Glutamatergic neuron (in vitro differentiated cells): ENCODE data around the gene ARPP21. TPM values are rescaled to one million over a fixed set of nuclear protein-coding genes. Genes with fewer than 3 reads are reported as not detected.

ENCODE experiments used
- DNase-seq: peaks from one replicate; pipeline ENCODE4 v3.0.0; 2022
- H3K27ac Mint-ChIP-seq: one replicate; pipeline ENCODE4 v1.8.0; 2020; ENCODE audit warnings: mild to moderate bottlenecking, mixed read lengths, inconsistent platforms; ENCODE audit not compliant: unreplicated experiment
- H3K27me3 Mint-ChIP-seq: one replicate; pipeline ENCODE4 v1.8.0; 2020; ENCODE audit warnings: mild to moderate bottlenecking, moderate library complexity, mixed read lengths, inconsistent platforms; ENCODE audit not compliant: unreplicated experiment
- H3K36me3 Mint-ChIP-seq: one replicate; pipeline ENCODE4 v1.8.0; 2020; ENCODE audit warnings: mild to moderate bottlenecking, mixed read lengths, inconsistent platforms; ENCODE audit not compliant: unreplicated experiment
- H3K4me1 Mint-ChIP-seq: one replicate; pipeline ENCODE4 v1.8.0; 2020; ENCODE audit warnings: mild to moderate bottlenecking, low read depth, mixed read lengths, inconsistent platforms; ENCODE audit not compliant: unreplicated experiment
- H3K4me3 Mint-ChIP-seq: one replicate; pipeline ENCODE4 v1.8.0; 2020; ENCODE audit warnings: mild to moderate bottlenecking, mixed read lengths, inconsistent platforms; ENCODE audit not compliant: unreplicated experiment
- H3K9me3 Mint-ChIP-seq: one replicate; pipeline ENCODE4 v1.8.0; 2020; ENCODE audit warnings: mild to moderate bottlenecking, moderate library complexity, mixed read lengths, inconsistent platforms; ENCODE audit not compliant: unreplicated experiment
- total RNA-seq: library from RNA; stranded (reverse); fragmentation: NEBNext Ultra II Directional; extraction: Animal tissue kit (Norgen Biotek cat#: 25700); gene quantifications from one replicate; pipeline ENCODE4 v1.2.1, GENCODE V29; 2021; ENCODE audit not compliant: unreplicated experiment
- TF ChIP-seq, protein P1 (sequence below): fragments of 200-600 bp; sonication (generic); IDR thresholded peaks from one replicate; pipeline ENCODE4 v1.5.0; 2021; ENCODE audit not compliant: partially characterized antibody, unreplicated experiment

The ARPP21 gene
- total RNA-seq, 1 donor from 2014 or later, result 10.3 TPM

DNA sequence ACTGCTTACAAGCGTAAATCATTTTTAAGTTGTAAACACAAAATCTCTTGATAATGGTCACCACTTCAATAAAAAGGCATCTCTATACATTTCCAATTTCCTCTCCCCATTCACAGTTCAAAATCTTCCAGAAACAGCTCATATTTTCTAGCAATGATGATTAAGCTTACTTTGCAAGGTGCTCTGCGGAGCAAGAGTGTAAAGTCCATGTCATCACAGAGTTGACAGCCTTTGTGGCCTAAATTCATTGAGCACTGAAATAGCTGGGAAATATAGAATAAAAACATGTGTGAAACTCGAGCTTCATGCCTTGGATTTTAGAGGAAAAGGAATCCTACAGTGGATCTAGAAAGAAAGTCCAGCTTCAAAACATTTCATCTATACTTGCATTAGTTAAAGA is 41.8 kb upstream of the ARPP21 start:
- Mint-ChIP-seq H3K9me3 (no peaks in the 10 kb centered on the region), H3K27ac (no peak overlapping the region), H3K36me3 (no peaks in the 10 kb centered on the region), H3K4me3 (no peak overlapping the region), H3K27me3 (no peaks in the 10 kb centered on the region), H3K4me1 (peaks cover 9% of the 10 kb centered on the region)
- TF ChIP-seq, protein P1, sequence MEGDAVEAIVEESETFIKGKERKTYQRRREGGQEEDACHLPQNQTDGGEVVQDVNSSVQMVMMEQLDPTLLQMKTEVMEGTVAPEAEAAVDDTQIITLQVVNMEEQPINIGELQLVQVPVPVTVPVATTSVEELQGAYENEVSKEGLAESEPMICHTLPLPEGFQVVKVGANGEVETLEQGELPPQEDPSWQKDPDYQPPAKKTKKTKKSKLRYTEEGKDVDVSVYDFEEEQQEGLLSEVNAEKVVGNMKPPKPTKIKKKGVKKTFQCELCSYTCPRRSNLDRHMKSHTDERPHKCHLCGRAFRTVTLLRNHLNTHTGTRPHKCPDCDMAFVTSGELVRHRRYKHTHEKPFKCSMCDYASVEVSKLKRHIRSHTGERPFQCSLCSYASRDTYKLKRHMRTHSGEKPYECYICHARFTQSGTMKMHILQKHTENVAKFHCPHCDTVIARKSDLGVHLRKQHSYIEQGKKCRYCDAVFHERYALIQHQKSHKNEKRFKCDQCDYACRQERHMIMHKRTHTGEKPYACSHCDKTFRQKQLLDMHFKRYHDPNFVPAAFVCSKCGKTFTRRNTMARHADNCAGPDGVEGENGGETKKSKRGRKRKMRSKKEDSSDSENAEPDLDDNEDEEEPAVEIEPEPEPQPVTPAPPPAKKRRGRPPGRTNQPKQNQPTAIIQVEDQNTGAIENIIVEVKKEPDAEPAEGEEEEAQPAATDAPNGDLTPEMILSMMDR, result no peak
- DNase-seq, result no peak

DNA sequence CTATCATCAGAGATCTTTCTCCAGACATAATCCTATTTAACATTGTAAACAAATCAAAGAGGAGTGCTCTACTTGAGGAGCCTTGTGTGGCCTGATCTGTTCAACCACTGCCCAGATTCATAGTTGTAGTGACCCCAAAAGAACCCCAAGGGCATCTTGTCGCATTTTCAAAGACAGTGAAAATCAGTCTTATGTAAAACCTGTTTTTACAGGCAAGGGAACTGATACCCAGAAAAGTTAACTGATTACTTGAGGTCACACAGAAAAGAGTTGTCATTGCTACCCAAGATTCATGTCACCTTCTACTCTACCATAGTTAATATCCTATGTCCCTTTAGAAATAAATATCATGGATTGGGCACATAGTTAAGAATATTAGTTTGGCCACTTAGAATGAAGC is 40.5 kb upstream of the ARPP21 start:
- no peak for DNase-seq
- TF ChIP-seq, protein P1, result no peak
- Mint-ChIP-seq H3K9me3 (no peaks in the 10 kb centered on the region), H3K27me3 (no peaks in the 10 kb centered on the region), H3K36me3 (no peaks in the 10 kb centered on the region), H3K4me1 (peaks cover 10% of the 10 kb centered on the region), H3K4me3 (no peak overlapping the region), H3K27ac (no peak overlapping the region)

DNA sequence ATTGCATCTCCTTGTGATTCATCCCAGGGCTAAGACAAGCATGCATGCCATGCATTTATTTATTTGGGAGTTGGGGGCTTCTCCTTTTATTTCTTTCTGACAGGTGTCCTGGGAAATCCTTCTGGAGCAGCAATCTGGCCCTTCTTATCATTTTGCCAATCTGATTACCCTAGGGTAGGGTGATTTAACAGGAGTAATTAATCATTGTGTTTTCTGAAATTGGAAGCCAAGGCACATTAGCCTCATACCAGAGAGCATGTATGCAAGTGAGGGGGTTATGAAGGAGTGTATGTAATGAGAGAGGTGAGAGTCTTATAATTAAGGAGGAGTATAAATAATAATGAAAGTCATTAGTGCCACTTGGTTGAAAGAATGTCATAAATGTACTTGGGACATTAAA is 37.4 kb upstream of the ARPP21 start:
- H3K9me3 Mint-ChIP-seq, result no peaks in the 10 kb centered on the region

DNA sequence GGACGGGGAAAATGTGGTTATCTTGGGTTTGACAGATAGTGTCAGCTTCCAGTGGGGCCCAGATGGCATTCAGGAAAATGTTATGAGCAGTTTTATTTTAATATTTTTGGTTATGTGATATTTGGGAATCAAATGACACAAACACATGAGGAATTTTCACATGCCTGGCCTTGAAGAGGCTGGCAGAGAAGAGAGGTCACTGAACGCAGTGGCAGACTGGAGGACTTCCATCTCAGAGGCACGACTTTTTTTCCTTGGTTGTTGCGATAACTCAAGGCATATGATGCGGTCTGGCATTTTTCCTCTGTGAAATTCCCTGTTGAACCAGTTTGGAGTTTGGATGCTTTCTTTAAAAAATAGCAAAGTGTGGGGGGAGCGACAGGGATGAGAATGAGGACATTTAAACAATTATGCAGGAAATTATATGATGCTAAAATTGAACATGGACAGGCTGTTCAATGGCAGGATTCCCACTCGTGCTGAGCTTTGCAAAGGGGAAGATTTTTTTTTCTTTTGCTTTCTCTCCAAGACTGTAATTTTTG is 36.9 kb upstream of the ARPP21 start:
- Mint-ChIP-seq H3K27me3 (no peaks in the 10 kb centered on the region), H3K4me3 (no peak overlapping the region), H3K27ac (no peak overlapping the region), H3K9me3 (no peaks in the 10 kb centered on the region), H3K4me1 (peaks cover 10% of the 10 kb centered on the region), H3K36me3 (peaks cover 5% of the 10 kb centered on the region)
- DNase-seq, result no peak
- TF ChIP-seq, protein P1, result no peak

More for the DNA sequence above, 37.4 kb upstream of the ARPP21 start:
- TF ChIP-seq, protein P1, result no peak
- H3K27me3 Mint-ChIP-seq, result no peaks in the 10 kb centered on the region
- peaks cover 10% of the 10 kb centered on the region for H3K4me1 Mint-ChIP-seq
- no peak for DNase-seq
- H3K27ac Mint-ChIP-seq, result no peak overlapping the region
- no peak overlapping the region for H3K4me3 Mint-ChIP-seq
- H3K36me3 Mint-ChIP-seq, result peaks cover 5% of the 10 kb centered on the region

DNA sequence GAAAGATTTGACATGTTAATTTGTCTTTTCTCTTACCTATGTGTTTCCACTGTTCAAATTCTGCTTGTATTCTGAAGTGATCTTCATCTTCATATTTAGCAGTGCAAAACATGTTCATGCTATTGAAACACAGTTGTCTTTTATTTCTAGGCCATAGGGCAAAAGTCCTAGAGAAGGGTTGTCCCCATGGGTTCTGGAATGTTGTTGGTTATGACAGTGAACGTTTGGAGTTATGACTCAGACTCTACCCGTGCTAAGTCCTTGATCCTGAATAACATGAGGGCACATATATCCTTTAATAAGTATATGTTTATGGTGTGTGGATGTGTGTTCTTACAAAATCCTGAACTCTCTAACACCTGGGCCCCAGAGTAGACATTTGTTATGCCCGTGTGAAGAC is 23.0 kb upstream of the ARPP21 start:
- no peaks in the 10 kb centered on the region for H3K27me3 Mint-ChIP-seq

More for the DNA sequence above, 23.0 kb upstream of the ARPP21 start:
- TF ChIP-seq, protein P1, result no peak
- Mint-ChIP-seq H3K36me3 (no peaks in the 10 kb centered on the region), H3K27ac (no peak overlapping the region), H3K4me1 (peaks cover 1% of the 10 kb centered on the region), H3K9me3 (peaks cover 3% of the 10 kb centered on the region), H3K4me3 (no peak overlapping the region)
- DNase-seq, result no peak
